ENCODE results near the gene SDCCAG8.
"Not testable (repeated sequence)": the region's sequence is repeated elsewhere in the genome, so short reads cannot be mapped to it uniquely, and the experiment has no call there.

The SDCCAG8 gene

GRCh38 chr1:243315893-243316292 lies 60.1 kb downstream of the SDCCAG8 start:
- H3K27ac Mint-ChIP-seq = no peak overlapping the region
- H3K27me3 Mint-ChIP-seq (ENCODE audit: low read depth) = no peaks in the 10 kb centered on the region
- H3K4me1 Mint-ChIP-seq (ENCODE audit: low read depth) = peaks cover 11% of the 10 kb centered on the region
- H3K9me3 Mint-ChIP-seq = no peaks in the 10 kb centered on the region
- no peak overlapping the region for H3K4me3 Mint-ChIP-seq
- H3K36me3 Mint-ChIP-seq (ENCODE audit: low read depth) = peaks cover 14% of the 10 kb centered on the region

- Mint-ChIP-seq H3K36me3 (ENCODE audit: low read depth) (peaks cover 14% of the 10 kb centered on the region), H3K4me1 (ENCODE audit: low read depth) (peaks cover 11% of the 10 kb centered on the region), H3K27me3 (ENCODE audit: low read depth) (no peaks in the 10 kb centered on the region), H3K4me3 (no peak overlapping the region), H3K27ac (no peak overlapping the region), H3K9me3 (no peaks in the 10 kb centered on the region)
These were observed 60.6 kb downstream of the SDCCAG8 start for GRCh38 chr1:243316366-243316989.

- no peaks in the 10 kb centered on the region for H3K27me3 Mint-ChIP-seq (ENCODE audit: low read depth)
- no peaks in the 10 kb centered on the region for H3K9me3 Mint-ChIP-seq
- H3K4me1 Mint-ChIP-seq (ENCODE audit: low read depth) = peaks cover 4% of the 10 kb centered on the region
- peaks cover 12% of the 10 kb centered on the region for H3K36me3 Mint-ChIP-seq (ENCODE audit: low read depth)
- H3K27ac Mint-ChIP-seq = no peak overlapping the region
- H3K4me3 Mint-ChIP-seq = no peak overlapping the region
These were observed 64.4 kb downstream of the SDCCAG8 start for GRCh38 chr1:243320224-243320623.

GRCh38 chr1:243322326-243322725 lies 66.5 kb downstream of the SDCCAG8 start:
- Mint-ChIP-seq H3K36me3 (ENCODE audit: low read depth) (peaks cover 7% of the 10 kb centered on the region), H3K4me1 (ENCODE audit: low read depth) (no peaks in the 10 kb centered on the region), H3K4me3 (no peak overlapping the region), H3K27ac (no peak overlapping the region), H3K27me3 (ENCODE audit: low read depth) (no peaks in the 10 kb centered on the region), H3K9me3 (no peaks in the 10 kb centered on the region)

- Mint-ChIP-seq H3K9me3 (no peaks in the 10 kb centered on the region), H3K36me3 (ENCODE audit: low read depth) (peaks cover 5% of the 10 kb centered on the region), H3K27ac (no peak overlapping the region), H3K4me3 (no peak overlapping the region), H3K27me3 (ENCODE audit: low read depth) (no peaks in the 10 kb centered on the region), H3K4me1 (ENCODE audit: low read depth) (no peaks in the 10 kb centered on the region)
These were observed 67.7 kb downstream of the SDCCAG8 start for GRCh38 chr1:243323491-243323890.

GRCh38 chr1:243325305-243325890 lies 69.6 kb downstream of the SDCCAG8 start:
- no peak overlapping the region for H3K27ac Mint-ChIP-seq
- H3K9me3 Mint-ChIP-seq = no peaks in the 10 kb centered on the region
- H3K4me3 Mint-ChIP-seq = no peak overlapping the region
- H3K36me3 Mint-ChIP-seq (ENCODE audit: low read depth) = no peaks in the 10 kb centered on the region
- no peaks in the 10 kb centered on the region for H3K27me3 Mint-ChIP-seq (ENCODE audit: low read depth)
- H3K4me1 Mint-ChIP-seq (ENCODE audit: low read depth) = no peaks in the 10 kb centered on the region

GRCh38 chr1:243332440-243332839 lies 76.6 kb downstream of the SDCCAG8 start:
- Mint-ChIP-seq H3K27me3 (ENCODE audit: low read depth) (no peaks in the 10 kb centered on the region), H3K27ac (no peak overlapping the region), H3K36me3 (ENCODE audit: low read depth) (peaks cover 21% of the 10 kb centered on the region), H3K4me1 (ENCODE audit: low read depth) (peaks cover 2% of the 10 kb centered on the region), H3K9me3 (no peaks in the 10 kb centered on the region), H3K4me3 (no peak overlapping the region)

GRCh38 chr1:243335292-243335691 lies 79.5 kb downstream of the SDCCAG8 start:
- Mint-ChIP-seq H3K4me3 (no peak overlapping the region), H3K9me3 (no peaks in the 10 kb centered on the region), H3K27me3 (ENCODE audit: low read depth) (no peaks in the 10 kb centered on the region), H3K36me3 (ENCODE audit: low read depth) (peaks cover 21% of the 10 kb centered on the region), H3K27ac (no peak overlapping the region), H3K4me1 (ENCODE audit: low read depth) (peaks cover 2% of the 10 kb centered on the region)

GRCh38 chr1:243336163-243336562 lies 80.3 kb downstream of the SDCCAG8 start:
- peaks cover 21% of the 10 kb centered on the region for H3K36me3 Mint-ChIP-seq (ENCODE audit: low read depth)
- no peak overlapping the region for H3K4me3 Mint-ChIP-seq
- no peak overlapping the region for H3K27ac Mint-ChIP-seq
- H3K4me1 Mint-ChIP-seq (ENCODE audit: low read depth) = peaks cover 2% of the 10 kb centered on the region
- H3K9me3 Mint-ChIP-seq = no peaks in the 10 kb centered on the region
- H3K27me3 Mint-ChIP-seq (ENCODE audit: low read depth) = no peaks in the 10 kb centered on the region

- not testable (repeated sequence) for H3K27ac Mint-ChIP-seq; H3K4me3 Mint-ChIP-seq; H3K27me3 Mint-ChIP-seq (ENCODE audit: low read depth); H3K9me3 Mint-ChIP-seq; H3K4me1 Mint-ChIP-seq (ENCODE audit: low read depth)
- H3K36me3 Mint-ChIP-seq (ENCODE audit: low read depth) = peaks cover 11% of the 10 kb centered on the region
These were observed 83.0 kb downstream of the SDCCAG8 start for GRCh38 chr1:243338848-243339247.

- Mint-ChIP-seq H3K27ac (no peak overlapping the region), H3K9me3 (no peaks in the 10 kb centered on the region), H3K36me3 (ENCODE audit: low read depth) (peaks cover 4% of the 10 kb centered on the region), H3K4me1 (ENCODE audit: low read depth) (peaks cover 5% of the 10 kb centered on the region), H3K27me3 (ENCODE audit: low read depth) (no peaks in the 10 kb centered on the region), H3K4me3 (no peak overlapping the region)
These were observed 85.2 kb downstream of the SDCCAG8 start for GRCh38 chr1:243341074-243341473.

GRCh38 chr1:243343970-243344937 lies 88.4 kb downstream of the SDCCAG8 start:
- Mint-ChIP-seq H3K27me3 (ENCODE audit: low read depth) (no peaks in the 10 kb centered on the region), H3K27ac (no peak overlapping the region), H3K4me1 (ENCODE audit: low read depth) (peaks cover 3% of the 10 kb centered on the region), H3K4me3 (no peak overlapping the region), H3K9me3 (no peaks in the 10 kb centered on the region), H3K36me3 (ENCODE audit: low read depth) (peaks cover 1% of the 10 kb centered on the region)

- H3K36me3 Mint-ChIP-seq (ENCODE audit: low read depth) = peaks cover 1% of the 10 kb centered on the region
- H3K9me3 Mint-ChIP-seq = no peaks in the 10 kb centered on the region
- H3K27me3 Mint-ChIP-seq (ENCODE audit: low read depth) = no peaks in the 10 kb centered on the region
- H3K4me1 Mint-ChIP-seq (ENCODE audit: low read depth) = peaks cover 3% of the 10 kb centered on the region
- no peak overlapping the region for H3K27ac Mint-ChIP-seq
- H3K4me3 Mint-ChIP-seq = no peak overlapping the region
These were observed 89.4 kb downstream of the SDCCAG8 start for GRCh38 chr1:243345205-243345604.

- H3K4me1 Mint-ChIP-seq (ENCODE audit: low read depth) = peaks cover 3% of the 10 kb centered on the region
These were observed 90.2 kb downstream of the SDCCAG8 start for GRCh38 chr1:243346016-243346415.

GRCh38 chr1:243346468-243346867 lies 90.6 kb downstream of the SDCCAG8 start:
- H3K27me3 Mint-ChIP-seq (ENCODE audit: low read depth) = no peaks in the 10 kb centered on the region
- peaks cover 3% of the 10 kb centered on the region for H3K4me1 Mint-ChIP-seq (ENCODE audit: low read depth)
- H3K36me3 Mint-ChIP-seq (ENCODE audit: low read depth) = peaks cover 1% of the 10 kb centered on the region
- no peak overlapping the region for H3K4me3 Mint-ChIP-seq
- no peaks in the 10 kb centered on the region for H3K9me3 Mint-ChIP-seq
- no peak overlapping the region for H3K27ac Mint-ChIP-seq

More at GRCh38 chr1:243346016-243346415, 90.2 kb downstream of the SDCCAG8 start:
- no peaks in the 10 kb centered on the region for H3K9me3 Mint-ChIP-seq
- peaks cover 1% of the 10 kb centered on the region for H3K36me3 Mint-ChIP-seq (ENCODE audit: low read depth)
- H3K27me3 Mint-ChIP-seq (ENCODE audit: low read depth) = no peaks in the 10 kb centered on the region
- H3K27ac Mint-ChIP-seq = no peak overlapping the region
- H3K4me3 Mint-ChIP-seq = no peak overlapping the region
